HepG2 (cell line): ENCODE data around the gene ANKRD35. TPM values are rescaled to one million over a fixed set of nuclear protein-coding genes. Genes with fewer than 3 reads are reported as not detected.

Experiments used
- CCDC6 ChIP-seq: sonication (generic); formaldehyde crosslinking; IDR thresholded peaks from 2 replicates; pipeline ENCODE4 v1.8.1; 2022; ENCODE audit warnings: mild to moderate bottlenecking, missing genetic modification reagents, moderate library complexity
- FUBP1 ChIP-seq: sonication (generic); formaldehyde crosslinking; IDR thresholded peaks from 2 replicates; pipeline ENCODE4 v1.5.1; 2020; ENCODE audit warnings: missing genetic modification reagents, mild to moderate bottlenecking, borderline replicate concordance
- NFATC3 ChIP-seq: sonication (generic); formaldehyde crosslinking; IDR thresholded peaks from 2 replicates; pipeline ENCODE4 v1.5.1; 2020; ENCODE audit warnings: mild to moderate bottlenecking, missing genetic modification reagents
- RBM22 ChIP-seq: fragments of 200-400 bp; formaldehyde crosslinking; optimal IDR thresholded peaks from 2 replicates; pipeline ENCODE3; 2017; ENCODE audit warnings: mild to moderate bottlenecking, low read length, moderate library complexity
- SUZ12 ChIP-seq: fragments of 150-350 bp; IDR thresholded peaks from 2 replicates; pipeline ENCODE4 v1.6.1; 2014; ENCODE audit warnings: low read depth, low read length
- ZNF292 ChIP-seq: sonication (generic); formaldehyde crosslinking; IDR thresholded peaks from 2 replicates; pipeline ENCODE4 v1.8.1; 2022; ENCODE audit warnings: mild to moderate bottlenecking, low read depth, missing genetic modification reagents, borderline replicate concordance
- ZNF333 ChIP-seq: sonication (generic); formaldehyde crosslinking; IDR thresholded peaks from 2 replicates; pipeline ENCODE4 v1.4.0; 2020; ENCODE audit warnings: mild to moderate bottlenecking, missing genetic modification reagents, borderline replicate concordance
- ZNF430 ChIP-seq: sonication (generic); formaldehyde crosslinking; IDR thresholded peaks from 2 replicates; pipeline ENCODE4 v1.9.0; 2021; ENCODE audit warnings: mild to moderate bottlenecking, missing genetic modification reagents
- ZNF530 ChIP-seq: sonication (generic); formaldehyde crosslinking; IDR thresholded peaks from 2 replicates; pipeline ENCODE4 v1.5.0; 2020; ENCODE audit warnings: low read depth, mild to moderate bottlenecking, missing genetic modification reagents
- ZNF564 ChIP-seq: sonication (generic); formaldehyde crosslinking; IDR thresholded peaks from 2 replicates; pipeline ENCODE4 v1.8.1; 2023; ENCODE audit warnings: mild to moderate bottlenecking, missing genetic modification reagents
- ZNF598 ChIP-seq: sonication (generic); formaldehyde crosslinking; IDR thresholded peaks from 2 replicates; pipeline ENCODE4 v1.5.1; 2020; ENCODE audit warnings: mild to moderate bottlenecking, missing genetic modification reagents, borderline replicate concordance
- ZNF644 ChIP-seq: IDR thresholded peaks from 2 replicates; pipeline ENCODE4 v1.6.1; 2016; ENCODE audit warnings: low read depth
- ZNF761 ChIP-seq: sonication (generic); formaldehyde crosslinking; conservative IDR thresholded peaks from 2 replicates; pipeline ENCODE4 v1.4.0; 2020; ENCODE audit warnings: mild to moderate bottlenecking, missing genetic modification reagents
- ZNF792 ChIP-seq: IDR thresholded peaks from 2 replicates; pipeline ENCODE4 v1.6.1; 2016
- ZSCAN31 ChIP-seq: sonication (generic); formaldehyde crosslinking; IDR thresholded peaks from 2 replicates; pipeline ENCODE4 v1.5.0; 2020; ENCODE audit warnings: low read depth, mild to moderate bottlenecking, missing genetic modification reagents
- polyA plus RNA-seq, 8 experiments: library from polyadenylated mRNA; depleted of rRNA in 3 of 8; stranded (reverse) in 7 of 8; unstranded in 1 of 8; fragments of >200 nt; fragmentation: Illumina TruSeq in 4 of 8; extraction: Trizol in 4 of 8; gene quantifications; 2 replicates each; pipeline versions ENCODE4 v1.2.1 to v1.2.3, GENCODE V29; 2011 to 2016; ENCODE audit warnings: low read depth in 4 of 8, missing spikeins in 1 of 8, mixed read lengths in 1 of 8; ENCODE audit not compliant: insufficient read depth in 1 of 8
- total RNA-seq, 5 experiments: library from RNA; depleted of rRNA; stranded (reverse); fragments of >200 nt; fragmentation: Illumina TruSeq; extraction: Trizol; gene quantifications; 2 replicates each; pipeline ENCODE4 v1.2.3, GENCODE V29; 2016; ENCODE audit warnings: low read depth in 1 of 5
- TF ChIP-seq, protein P1 (sequence below): sonication (generic); formaldehyde crosslinking; IDR thresholded peaks from 2 replicates; pipeline ENCODE4 v1.8.0; 2022; ENCODE audit warnings: missing genetic modification reagents, low read depth, mild to moderate bottlenecking, borderline replicate concordance
- TF ChIP-seq, protein P2 (sequence below): sonication (generic); formaldehyde crosslinking; IDR thresholded peaks from 2 replicates; pipeline ENCODE4 v1.8.1; 2023; ENCODE audit warnings: mild to moderate bottlenecking, missing genetic modification reagents
- TF ChIP-seq, protein P3 (sequence below): sonication (generic); formaldehyde crosslinking; IDR thresholded peaks from 2 replicates; pipeline ENCODE4 v1.4.0; 2020; ENCODE audit warnings: mild to moderate bottlenecking, missing genetic modification reagents
- TF ChIP-seq, protein P4 (sequence below): IDR thresholded peaks from 2 replicates; pipeline ENCODE4 v1.6.1; 2016; ENCODE audit warnings: low read depth, borderline replicate concordance
- TF ChIP-seq, protein P5 (sequence below): sonication (generic); formaldehyde crosslinking; IDR thresholded peaks from 2 replicates; pipeline ENCODE4 v1.4.0; 2020; ENCODE audit warnings: missing genetic modification reagents

Gene ANKRD35
- total and polyA plus RNA-seq, 2 of the 13 experiments (the other 11 are each of a cell fraction or from before 2014, with no cell fraction given): 0.02 TPM; not detected in 1

DNA sequence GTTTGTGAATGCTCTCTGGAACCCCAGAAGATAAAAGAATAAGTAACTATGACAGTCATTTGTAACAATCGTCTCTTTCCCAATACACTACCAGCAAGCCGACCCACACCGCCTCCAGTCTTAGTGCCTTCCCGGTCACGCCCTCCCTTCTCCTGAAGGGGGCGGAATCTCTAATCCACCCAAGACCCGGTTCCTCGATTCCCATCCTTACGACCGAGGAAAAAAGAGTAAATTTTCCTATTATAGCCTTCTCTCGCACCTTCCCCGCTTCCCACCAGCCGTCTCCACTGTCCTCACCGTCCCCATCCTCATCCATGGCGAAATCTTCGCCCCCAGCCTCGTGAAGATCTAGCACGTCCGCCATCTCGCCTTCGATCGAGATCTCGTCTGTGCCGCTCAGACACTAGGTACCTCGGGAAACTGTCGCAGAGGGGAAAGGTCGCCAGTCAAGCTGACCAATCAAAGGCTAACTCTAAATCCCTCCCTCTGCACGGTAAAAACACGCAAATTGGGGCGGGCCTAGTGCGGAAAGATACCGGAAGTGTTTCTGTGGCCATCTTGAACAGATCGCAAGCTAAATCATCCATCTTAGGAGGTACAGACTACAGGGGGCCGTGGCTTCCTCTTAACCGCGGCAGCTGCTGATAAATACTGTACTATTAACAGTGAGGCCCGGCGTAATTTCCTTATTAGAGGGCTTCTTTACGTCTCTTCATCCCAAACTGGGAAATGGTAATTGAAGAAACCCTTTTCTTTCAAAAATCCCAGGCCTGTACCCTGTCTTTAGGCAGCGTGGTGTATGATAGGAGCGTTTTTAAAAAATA is 41.6 kb upstream of the ANKRD35 start, which contains the start of gene RBM8A (continued):
- TF ChIP-seq, protein P1, sequence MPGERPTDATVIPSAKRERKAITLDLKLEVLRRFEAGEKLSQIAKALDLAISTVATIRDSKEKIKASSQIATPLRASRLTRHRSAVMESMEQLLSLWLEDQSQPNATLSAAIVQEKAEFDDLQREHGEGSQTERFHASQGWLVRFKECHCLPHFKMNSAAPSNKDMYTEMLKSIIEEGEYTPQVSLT (CRISPR knock-in tag): no peak
- TF ChIP-seq ZNF761 (CRISPR knock-in tag) (no peak), ZNF333 (CRISPR knock-in tag) (no peak), ZNF530 (CRISPR knock-in tag) (no peak), ZNF598 (peak; percentile 89; the same call in 1 of the 2 replicates), ZNF430 (peak; percentile 68; the same call in 1 of the 2 replicates), ZNF792 (CRISPR knock-in tag) (peak; percentile 67; the same call in 1 of the 2 replicates), ZSCAN31 (CRISPR knock-in tag) (peak; percentile 23; the same call in 1 of the 2 replicates), NFATC3 (CRISPR knock-in tag) (no peak), ZNF292 (CRISPR knock-in tag) (no peak; the same call in 1 of the 2 replicates), ZNF564 (CRISPR knock-in tag) (no peak), SUZ12 (no peak), CCDC6 (CRISPR knock-in tag) (peak; percentile 52; the same call in 1 of the 2 replicates), ZNF644 (no peak), RBM22 (peak; percentile 32), FUBP1 (CRISPR knock-in tag) (no peak)
- TF ChIP-seq, protein P2, sequence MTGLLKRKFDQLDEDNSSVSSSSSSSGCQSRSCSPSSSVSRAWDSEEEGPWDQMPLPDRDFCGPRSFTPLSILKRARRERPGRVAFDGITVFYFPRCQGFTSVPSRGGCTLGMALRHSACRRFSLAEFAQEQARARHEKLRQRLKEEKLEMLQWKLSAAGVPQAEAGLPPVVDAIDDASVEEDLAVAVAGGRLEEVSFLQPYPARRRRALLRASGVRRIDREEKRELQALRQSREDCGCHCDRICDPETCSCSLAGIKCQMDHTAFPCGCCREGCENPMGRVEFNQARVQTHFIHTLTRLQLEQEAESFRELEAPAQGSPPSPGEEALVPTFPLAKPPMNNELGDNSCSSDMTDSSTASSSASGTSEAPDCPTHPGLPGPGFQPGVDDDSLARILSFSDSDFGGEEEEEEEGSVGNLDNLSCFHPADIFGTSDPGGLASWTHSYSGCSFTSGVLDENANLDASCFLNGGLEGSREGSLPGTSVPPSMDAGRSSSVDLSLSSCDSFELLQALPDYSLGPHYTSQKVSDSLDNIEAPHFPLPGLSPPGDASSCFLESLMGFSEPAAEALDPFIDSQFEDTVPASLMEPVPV (CRISPR knock-in tag): peak; percentile 30; the same call in 1 of the 2 replicates
- TF ChIP-seq, protein P3, sequence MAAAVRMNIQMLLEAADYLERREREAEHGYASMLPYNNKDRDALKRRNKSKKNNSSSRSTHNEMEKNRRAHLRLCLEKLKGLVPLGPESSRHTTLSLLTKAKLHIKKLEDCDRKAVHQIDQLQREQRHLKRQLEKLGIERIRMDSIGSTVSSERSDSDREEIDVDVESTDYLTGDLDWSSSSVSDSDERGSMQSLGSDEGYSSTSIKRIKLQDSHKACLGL: 0 out of 2 replicates have a peak, but pooled peaks have one; percentile 41
- TF ChIP-seq, protein P4, sequence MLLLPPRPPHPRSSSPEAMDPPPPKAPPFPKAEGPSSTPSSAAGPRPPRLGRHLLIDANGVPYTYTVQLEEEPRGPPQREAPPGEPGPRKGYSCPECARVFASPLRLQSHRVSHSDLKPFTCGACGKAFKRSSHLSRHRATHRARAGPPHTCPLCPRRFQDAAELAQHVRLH: peak; percentile 81; the same call in 1 of the 2 replicates
- TF ChIP-seq, protein P5, sequence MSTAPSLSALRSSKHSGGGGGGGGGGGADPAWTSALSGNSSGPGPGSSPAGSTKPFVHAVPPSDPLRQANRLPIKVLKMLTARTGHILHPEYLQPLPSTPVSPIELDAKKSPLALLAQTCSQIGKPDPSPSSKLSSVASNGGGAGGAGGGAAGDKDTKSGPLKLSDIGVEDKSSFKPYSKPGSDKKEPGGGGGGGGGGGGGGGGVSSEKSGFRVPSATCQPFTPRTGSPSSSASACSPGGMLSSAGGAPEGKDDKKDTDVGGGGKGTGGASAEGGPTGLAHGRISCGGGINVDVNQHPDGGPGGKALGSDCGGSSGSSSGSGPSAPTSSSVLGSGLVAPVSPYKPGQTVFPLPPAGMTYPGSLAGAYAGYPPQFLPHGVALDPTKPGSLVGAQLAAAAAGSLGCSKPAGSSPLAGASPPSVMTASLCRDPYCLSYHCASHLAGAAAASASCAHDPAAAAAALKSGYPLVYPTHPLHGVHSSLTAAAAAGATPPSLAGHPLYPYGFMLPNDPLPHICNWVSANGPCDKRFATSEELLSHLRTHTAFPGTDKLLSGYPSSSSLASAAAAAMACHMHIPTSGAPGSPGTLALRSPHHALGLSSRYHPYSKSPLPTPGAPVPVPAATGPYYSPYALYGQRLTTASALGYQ: no peak
